Measurements from ENCODE around the gene ANGPT4.

Gene ANGPT4

DNA sequence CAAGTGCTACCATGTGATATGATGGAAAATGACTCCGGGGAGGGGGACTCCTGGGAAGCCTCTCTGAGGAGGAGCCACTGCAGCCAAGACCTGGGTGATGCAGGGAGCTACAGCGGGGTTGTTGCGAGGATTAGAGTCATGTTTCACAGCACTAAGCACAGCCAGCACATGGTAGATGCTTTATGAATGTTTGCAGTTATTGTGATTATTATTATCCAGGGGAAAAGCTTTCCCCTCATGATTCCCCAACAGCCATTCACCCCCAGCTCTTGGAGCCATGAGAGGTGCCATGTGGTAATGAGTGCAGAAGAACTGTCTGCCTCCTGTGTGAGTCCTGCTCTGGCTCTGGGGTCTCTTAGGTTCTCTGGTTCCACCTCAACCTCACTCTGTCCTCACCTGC is 46.1 kb upstream of the ANGPT4 start:
- Histone ChIP-seq H3K4me2 (ENCODE audit: low read length) (no peak overlapping the region), H4K20me1 (ENCODE audit: insufficient read depth, low read length) (no peaks in the 10 kb centered on the region)

DNA sequence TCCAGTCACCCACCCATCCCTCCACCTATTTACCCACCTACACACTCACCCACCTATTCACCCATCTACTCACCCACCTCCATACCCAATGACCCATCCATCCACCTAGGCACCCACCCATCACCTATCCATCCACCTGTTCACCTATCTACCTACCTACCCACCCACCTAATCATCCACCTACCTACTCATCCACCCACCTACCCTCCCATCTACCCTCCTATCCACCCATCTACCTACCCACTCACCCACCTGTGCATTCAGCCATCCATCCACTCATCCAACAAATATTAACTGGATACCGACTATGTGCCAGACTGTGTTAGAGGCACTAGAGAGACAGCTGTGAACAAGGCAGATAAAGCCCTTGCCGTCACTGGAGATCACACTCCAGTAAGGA is 45.6 kb upstream of the ANGPT4 start:
- TF ChIP-seq EZH2 (IDR thresholded peaks at IDR 0.05; ENCODE audit: borderline replicate concordance, low read length) = no peak
- TF ChIP-seq, protein P1, sequence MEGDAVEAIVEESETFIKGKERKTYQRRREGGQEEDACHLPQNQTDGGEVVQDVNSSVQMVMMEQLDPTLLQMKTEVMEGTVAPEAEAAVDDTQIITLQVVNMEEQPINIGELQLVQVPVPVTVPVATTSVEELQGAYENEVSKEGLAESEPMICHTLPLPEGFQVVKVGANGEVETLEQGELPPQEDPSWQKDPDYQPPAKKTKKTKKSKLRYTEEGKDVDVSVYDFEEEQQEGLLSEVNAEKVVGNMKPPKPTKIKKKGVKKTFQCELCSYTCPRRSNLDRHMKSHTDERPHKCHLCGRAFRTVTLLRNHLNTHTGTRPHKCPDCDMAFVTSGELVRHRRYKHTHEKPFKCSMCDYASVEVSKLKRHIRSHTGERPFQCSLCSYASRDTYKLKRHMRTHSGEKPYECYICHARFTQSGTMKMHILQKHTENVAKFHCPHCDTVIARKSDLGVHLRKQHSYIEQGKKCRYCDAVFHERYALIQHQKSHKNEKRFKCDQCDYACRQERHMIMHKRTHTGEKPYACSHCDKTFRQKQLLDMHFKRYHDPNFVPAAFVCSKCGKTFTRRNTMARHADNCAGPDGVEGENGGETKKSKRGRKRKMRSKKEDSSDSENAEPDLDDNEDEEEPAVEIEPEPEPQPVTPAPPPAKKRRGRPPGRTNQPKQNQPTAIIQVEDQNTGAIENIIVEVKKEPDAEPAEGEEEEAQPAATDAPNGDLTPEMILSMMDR (IDR thresholded peaks at IDR 0.05; ENCODE audit: low read length) = no peak
- Histone ChIP-seq H3K27ac (ENCODE audit: low read depth, low read length, poor library complexity, severe bottlenecking) (no peak overlapping the region), H4K20me1 (ENCODE audit: insufficient read depth, low read length) (no peaks in the 10 kb centered on the region)

More for the DNA sequence above, 46.1 kb upstream of the ANGPT4 start:
- no peaks in the 10 kb centered on the region for H3K27me3 ChIP-seq (ENCODE audit: insufficient read depth, low read length)
- no peaks in the 10 kb centered on the region for H3K79me2 ChIP-seq (ENCODE audit: insufficient read depth, low read length)
- H3K4me1 ChIP-seq (ENCODE audit: insufficient read depth, low read length, severe bottlenecking) = no peaks in the 10 kb centered on the region
- H3K9me2 ChIP-seq (ENCODE audit: low read depth, low read length) = no peaks in the 10 kb centered on the region
- TF ChIP-seq, protein P1 (IDR thresholded peaks at IDR 0.05; ENCODE audit: low read length) = no peak
- TF ChIP-seq EZH2 (IDR thresholded peaks at IDR 0.05; ENCODE audit: borderline replicate concordance, low read length) = no peak
- H2AFZ ChIP-seq (ENCODE audit: low read length) = no peak overlapping the region
- H3K27ac ChIP-seq (ENCODE audit: low read depth, low read length, poor library complexity, severe bottlenecking) = no peak overlapping the region
- H3F3A ChIP-seq (ENCODE audit: insufficient read depth, low read length) = no peaks in the 10 kb centered on the region
- no peak overlapping the region for H3K9ac ChIP-seq (ENCODE audit: low read length)
- no peaks in the 10 kb centered on the region for H3K36me3 ChIP-seq (ENCODE audit: insufficient read depth, low read length)
- H3K4me3 ChIP-seq (ENCODE audit: low read depth, low read length, poor library complexity, severe bottlenecking) = no peak overlapping the region
- H3K9me3 ChIP-seq (ENCODE audit: low read length) = no peaks in the 10 kb centered on the region

DNA sequence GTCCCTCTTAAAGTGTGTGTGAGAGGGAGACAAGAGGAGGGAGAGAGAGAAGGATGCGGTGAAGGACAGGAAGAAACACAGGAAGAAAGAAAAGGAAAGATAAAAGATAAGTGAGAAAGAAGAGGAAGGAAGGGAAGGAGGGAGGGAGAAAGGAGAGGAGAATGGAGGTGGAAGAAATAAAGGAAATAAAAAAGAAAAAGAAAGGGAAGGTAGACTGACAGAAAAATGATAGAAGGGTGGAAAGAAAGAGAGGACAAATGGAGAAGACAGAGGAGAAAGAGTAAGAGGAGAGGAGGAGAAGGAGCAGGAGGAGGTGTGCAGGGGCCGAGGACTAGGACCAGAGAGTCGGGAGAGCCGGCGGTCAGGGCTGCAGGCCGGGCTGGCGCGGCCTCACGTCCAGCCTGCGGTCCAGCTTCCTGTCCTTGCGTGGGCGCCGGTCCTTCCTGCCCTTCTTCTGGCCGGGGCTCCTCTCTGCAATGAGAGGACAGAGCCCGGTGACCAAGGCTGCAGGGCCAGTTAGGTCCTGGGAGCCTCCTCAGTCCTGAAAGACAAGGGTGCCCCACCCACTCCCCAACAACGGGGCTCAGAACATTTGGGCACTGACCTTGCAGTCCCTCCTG is 44.0 kb upstream of the ANGPT4 start:
- H3K4me2 ChIP-seq (ENCODE audit: low read length) = no peak overlapping the region
- H3K9ac ChIP-seq (ENCODE audit: low read length) = no peak overlapping the region
- H3K36me3 ChIP-seq (ENCODE audit: insufficient read depth, low read length) = no peaks in the 10 kb centered on the region
- no peak for TF ChIP-seq EZH2 (IDR thresholded peaks at IDR 0.05; ENCODE audit: borderline replicate concordance, low read length)
- TF ChIP-seq, protein P1 (IDR thresholded peaks at IDR 0.05; ENCODE audit: low read length) = no peak
- no peaks in the 10 kb centered on the region for H3K9me3 ChIP-seq (ENCODE audit: low read length)
- no peaks in the 10 kb centered on the region for H3K4me1 ChIP-seq (ENCODE audit: insufficient read depth, low read length, severe bottlenecking)
- no peak overlapping the region for H3K4me3 ChIP-seq (ENCODE audit: low read depth, low read length, poor library complexity, severe bottlenecking)
- no peak overlapping the region for H2AFZ ChIP-seq (ENCODE audit: low read length)
- no peaks in the 10 kb centered on the region for H3F3A ChIP-seq (ENCODE audit: insufficient read depth, low read length)
- no peak overlapping the region for H3K27ac ChIP-seq (ENCODE audit: low read depth, low read length, poor library complexity, severe bottlenecking)
- H3K9me2 ChIP-seq (ENCODE audit: low read depth, low read length) = no peaks in the 10 kb centered on the region
- H4K20me1 ChIP-seq (ENCODE audit: insufficient read depth, low read length) = no peaks in the 10 kb centered on the region
- H3K27me3 ChIP-seq (ENCODE audit: insufficient read depth, low read length) = no peaks in the 10 kb centered on the region
- no peaks in the 10 kb centered on the region for H3K79me2 ChIP-seq (ENCODE audit: insufficient read depth, low read length)

More for the DNA sequence above, 45.6 kb upstream of the ANGPT4 start:
- Histone ChIP-seq H3F3A (ENCODE audit: insufficient read depth, low read length) (no peaks in the 10 kb centered on the region), H3K4me1 (ENCODE audit: insufficient read depth, low read length, severe bottlenecking) (no peaks in the 10 kb centered on the region), H3K9ac (ENCODE audit: low read length) (no peak overlapping the region), H2AFZ (ENCODE audit: low read length) (no peak overlapping the region), H3K36me3 (ENCODE audit: insufficient read depth, low read length) (no peaks in the 10 kb centered on the region), H3K9me3 (ENCODE audit: low read length) (no peaks in the 10 kb centered on the region), H3K4me3 (ENCODE audit: low read depth, low read length, poor library complexity, severe bottlenecking) (no peak overlapping the region), H3K79me2 (ENCODE audit: insufficient read depth, low read length) (no peaks in the 10 kb centered on the region), H3K4me2 (ENCODE audit: low read length) (no peak overlapping the region), H3K27me3 (ENCODE audit: insufficient read depth, low read length) (no peaks in the 10 kb centered on the region), H3K9me2 (ENCODE audit: low read depth, low read length) (no peaks in the 10 kb centered on the region)

Measured in OCI-LY1 (cell line).